Measurements from ENCODE around the gene TPRN.

Gene TPRN

DNA sequence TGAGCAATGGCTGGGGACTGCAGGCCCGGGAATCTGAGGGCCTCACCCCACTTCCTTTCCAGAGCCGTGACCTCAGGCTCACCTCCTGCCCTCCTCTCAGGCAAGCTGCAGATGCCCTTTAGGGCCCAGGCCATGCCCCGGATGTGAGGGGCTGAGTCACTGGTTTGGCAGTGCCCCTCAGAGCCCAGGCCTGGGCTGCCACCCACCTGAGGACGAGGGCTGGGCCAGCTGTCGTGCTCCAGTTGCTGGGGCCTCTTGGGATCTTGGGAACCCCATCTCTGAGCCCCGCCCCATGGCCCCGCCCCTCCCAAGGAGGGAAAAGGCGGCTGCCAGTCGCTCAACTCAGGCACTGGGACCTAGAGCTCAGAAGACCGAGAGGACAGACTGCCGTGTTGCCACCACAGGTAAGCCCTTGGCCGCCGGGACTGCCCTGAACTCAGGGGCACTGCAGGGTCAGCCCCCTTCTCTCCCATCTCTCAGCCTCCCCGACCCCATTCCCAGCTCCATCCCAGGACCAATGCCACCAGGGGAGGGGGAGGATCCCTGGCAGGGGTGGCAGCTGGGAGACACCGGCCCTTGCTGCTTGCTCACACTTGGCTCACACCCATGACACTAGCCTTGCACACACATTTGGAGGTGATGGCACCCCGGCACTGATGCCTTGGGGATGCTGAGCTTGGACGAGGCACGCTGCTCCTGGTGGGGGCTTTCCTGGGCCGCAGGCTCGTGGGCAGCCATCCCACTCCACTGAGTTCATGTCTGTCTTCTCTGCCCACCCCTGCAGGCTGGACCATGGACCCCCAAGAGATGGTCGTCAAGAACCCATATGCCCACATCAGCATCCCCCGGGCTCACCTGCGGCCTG is 24.5 kb upstream of the TPRN start, which contains the start of gene CYSRT1:
TSS of gene CYSRT1 (plus strand) at position 345 of the 865 bp plus-strand sequence. CDS start at position 793, 448 bp downstream.
- no peak for DNase-seq

DNA sequence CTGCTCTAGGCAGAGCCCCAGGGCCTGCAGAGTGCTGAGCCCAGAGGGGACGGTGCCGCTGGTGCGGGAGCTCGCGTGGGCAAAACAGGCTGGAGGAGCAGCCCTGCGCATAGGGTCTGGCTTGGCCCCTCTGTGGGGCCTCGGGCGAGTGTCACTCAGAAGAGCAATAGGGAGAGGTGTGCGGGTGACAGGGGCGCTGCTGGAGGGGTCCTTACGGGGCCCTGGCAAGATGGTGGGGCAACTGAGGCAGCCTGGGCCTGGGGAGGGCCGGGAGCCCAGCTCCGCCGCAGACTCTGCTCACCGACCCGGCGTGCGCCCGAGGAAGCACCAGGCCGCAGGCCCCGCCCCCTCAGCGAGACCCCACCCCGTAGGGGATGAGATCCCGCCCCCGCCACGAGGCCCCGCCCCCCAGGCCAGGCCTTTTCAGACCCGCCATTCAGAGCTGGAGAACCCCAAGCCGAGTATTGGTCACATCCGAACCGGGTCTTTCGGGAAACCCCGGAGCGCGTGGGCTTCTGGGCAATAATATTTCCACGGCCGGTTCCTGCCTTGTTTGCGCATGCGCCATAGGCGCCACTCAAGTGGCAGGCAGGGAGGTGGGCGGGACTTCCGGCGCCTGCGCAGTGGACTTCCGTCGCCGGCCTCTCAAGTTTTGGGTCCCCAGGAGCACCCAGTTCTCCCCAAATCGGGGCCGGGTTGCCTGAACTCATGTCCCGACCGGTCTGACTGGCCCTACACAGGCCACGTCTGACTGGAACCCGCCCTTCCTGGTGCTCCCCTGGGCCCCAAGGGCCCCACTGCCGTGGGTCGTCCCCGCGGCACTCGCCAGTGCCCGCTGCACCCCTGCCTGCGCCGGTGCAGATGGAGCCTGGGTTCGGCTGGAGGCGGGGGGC is 22.8 kb upstream of the TPRN start:
- DNase-seq = peak; percentile 100

DNA sequence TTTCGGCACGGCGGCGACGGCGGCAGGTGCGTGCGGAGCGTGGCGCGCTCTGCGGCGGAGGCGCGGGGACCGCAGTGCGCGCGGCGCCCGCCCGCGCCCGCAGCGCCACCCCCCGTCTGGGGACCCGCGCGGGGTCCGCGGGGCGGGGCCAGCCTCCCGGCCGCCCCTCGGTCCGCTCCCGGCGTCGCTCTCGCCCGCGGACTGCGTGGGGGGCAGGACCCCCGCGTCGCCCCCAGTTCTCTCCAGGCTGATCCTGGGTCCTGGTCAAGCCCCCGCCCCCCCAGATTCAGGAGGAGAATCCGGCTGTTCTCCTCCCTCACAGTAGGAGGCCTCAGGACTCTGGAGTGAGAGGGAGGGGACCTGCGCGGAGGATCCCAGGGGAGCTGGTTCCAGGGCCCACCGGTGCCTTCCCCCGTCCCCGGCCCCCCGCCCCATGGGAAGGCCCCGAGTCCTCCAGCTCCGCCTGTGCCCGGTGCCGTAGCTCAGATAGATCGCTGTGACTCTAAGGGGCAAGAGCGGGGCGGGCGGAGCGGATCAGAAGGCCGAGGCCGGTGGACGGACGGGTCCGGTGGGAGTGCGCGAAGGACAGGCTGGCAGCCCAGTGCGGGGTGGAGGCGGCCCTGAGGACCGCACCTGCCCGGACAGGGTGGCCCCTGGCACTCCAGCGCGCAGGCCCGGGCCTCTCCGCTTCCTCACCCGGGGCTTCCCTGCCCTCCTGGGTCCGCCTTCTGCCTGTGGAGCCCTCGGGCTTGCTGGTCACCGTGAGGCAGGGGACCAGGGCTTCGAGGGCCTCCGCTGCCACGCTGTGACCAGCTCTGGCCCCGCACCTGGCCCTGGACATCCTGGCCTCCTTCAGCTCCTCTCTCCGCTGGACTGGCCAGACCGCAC is 21.9 kb upstream of the TPRN start, which contains the start of gene RNF208:
TSS of gene RNF208 (minus strand) at position 51 of the 888 bp plus-strand sequence. CDS start 1,028 bp downstream, outside the sequence.
- peak; percentile 48 for DNase-seq

DNA sequence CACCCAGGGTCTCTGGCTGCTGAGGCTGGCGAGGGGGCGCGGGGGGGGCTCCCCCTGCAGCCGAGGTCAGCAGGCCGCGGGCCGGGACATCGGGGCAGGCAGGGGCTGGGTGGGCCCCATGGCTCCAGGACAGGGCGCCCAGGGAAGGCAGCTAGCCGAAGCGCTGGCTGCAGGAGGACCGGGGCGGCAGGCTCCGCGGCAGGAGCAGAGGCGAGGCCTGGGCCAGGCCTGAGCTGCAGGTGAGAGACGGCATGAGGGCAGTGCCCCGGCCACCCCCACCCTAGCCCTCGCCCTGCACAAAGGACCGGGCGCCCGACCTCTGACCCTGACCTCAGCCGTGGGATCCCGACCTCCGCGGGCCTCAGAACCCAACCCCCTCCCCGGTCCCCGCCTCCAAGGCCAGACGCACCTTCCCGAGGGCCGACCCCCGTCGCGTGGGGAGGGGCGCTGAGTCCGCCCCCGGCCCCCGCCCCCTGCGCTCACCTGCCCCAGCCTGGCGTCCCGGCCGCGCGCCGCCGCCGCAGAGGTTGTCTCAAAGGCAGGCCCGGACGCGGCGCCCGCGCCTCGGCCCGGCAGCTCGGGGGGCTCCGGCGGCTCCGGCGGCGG is 21.1 kb upstream of the TPRN start:
- no peak for DNase-seq

DNA sequence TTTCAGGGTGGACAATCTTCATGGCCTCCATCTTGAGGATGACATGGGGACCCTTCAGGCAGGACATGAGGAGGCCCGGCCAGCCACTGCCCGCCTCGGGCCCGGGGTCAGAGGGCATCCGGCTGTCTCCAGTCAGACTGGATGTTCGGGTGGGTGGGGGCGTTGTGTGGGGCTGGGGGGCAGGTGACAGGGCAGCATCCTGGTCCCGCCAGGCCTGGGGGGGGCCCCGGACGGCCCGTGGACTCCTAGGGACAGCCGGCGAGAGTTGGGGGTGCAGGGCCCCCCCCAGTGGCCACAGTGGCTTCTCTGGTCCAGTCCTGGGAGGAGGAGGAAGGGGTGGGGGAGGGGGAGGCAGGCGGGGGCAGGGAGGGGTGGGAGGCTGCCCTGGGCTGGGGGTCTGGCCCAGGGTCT is 20.6 kb upstream of the TPRN start:
- no peak for DNase-seq

DNA sequence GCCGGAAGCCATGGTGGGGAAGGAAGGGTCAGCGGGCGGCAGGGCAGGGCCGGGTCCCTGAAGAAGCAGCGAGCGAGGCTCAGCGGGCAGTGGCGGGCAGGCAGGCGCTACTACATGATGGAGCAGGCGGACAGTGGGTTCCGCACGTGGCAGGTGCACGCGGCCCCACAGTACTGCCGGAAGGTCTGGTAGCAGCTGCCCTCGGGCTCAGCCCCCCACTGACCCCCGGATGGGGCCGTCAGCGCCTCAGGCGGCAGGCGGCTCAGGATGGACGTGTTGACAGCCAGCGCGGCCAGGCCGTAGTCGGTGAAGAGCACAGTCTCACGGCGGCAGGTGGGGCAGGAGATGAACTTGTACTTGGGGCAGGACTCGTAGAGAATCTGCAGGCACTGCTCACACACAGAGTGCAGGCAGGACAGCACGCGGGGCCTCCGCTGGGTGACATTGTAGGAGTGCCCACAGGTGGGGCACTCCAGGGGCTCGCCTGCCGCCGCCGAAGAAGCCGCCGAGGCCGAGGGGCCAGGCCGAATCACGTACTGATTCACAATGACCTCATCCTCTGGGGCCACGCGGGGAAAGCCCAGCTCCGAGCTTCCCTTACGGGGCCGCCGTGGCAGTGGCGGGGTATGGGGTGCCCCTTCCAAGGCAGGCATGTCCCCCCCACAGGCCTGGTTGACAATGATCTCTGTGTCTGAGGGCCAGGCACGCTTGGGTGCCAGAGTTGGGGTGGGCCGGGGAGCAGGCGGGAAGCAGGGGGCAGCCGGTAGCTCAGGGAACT is 20.0 kb upstream of the TPRN start:
- no peak for DNase-seq

DNA sequence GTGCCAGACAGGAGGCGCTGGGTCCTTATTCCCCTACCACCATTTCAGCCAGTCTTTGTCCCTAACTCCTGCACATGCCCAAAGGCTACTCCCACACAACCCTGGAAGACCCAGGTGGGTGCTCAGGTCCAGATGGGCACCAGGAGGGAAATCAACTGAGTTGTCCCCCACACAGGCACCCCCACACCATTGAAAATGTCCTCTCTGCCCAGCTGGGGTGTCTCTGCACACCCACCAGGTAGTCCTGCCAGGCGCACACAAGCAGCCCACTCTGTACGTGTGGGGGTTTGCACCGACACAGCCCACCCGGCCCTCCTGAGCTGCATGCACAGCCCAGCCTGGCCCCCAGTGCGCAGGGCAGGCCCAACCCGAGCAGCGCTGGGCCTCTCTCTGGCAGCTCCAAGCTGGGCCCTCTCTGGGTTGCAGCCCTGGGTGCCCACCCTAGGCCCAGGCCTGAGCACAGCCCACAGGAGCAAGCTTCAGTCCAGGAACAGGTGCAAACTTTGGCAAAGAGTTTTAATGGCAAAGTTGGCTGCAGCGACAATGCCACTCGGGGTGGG is 19.3 kb upstream of the TPRN start:
- no peak for DNase-seq

DNA sequence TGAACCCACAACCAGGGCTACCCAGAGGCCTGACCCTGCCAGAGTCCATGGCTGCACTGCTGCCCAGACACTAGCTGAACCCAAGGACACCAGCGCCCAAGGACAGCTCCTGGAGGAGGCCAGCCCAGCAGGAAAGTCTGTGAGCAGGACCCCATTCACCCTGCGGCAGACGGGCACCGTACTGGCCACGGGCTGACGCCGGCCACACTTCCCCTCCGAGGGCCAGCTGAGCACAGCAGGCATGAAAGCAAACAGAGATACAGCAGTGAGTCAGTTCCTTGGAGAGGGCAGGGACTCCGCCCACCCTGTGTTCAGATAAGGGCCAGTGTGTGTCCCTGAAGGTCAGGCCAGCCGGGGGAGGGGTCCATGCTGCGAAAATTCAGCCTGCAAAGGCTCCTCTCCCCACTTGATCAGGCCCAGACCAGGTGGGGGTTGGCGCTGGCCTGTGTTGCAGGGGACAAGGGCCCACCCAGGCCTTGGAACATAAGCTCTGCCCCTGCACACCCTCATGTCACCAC is 18.3 kb upstream of the TPRN start:
- DNase-seq = peak; percentile 88

DNA sequence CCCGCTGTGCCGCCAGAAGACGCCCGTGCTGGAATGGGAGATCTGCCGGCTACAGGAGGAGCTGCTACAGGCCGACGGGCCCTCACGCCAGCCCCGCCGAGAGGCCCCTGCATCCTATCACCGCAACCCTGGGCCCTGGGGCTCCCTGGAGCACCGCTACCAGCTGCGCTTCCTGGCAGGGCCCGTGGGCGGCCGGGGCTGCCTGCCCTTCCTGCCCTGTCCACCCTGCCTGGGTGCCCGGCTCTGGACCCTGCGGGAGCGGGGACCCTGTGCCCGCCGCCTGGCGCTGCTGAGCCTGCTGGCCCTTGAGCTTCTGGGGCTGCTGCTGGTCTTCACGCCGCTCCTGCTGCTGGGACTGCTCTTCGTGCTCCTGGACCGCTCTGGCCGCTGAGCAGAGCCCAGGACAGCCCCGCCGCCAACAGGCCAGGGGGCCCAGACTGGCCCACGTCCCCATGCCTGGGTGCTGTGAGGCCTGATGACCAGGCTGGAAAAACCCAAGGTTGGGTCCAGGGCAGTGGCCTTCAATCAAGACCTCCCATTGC is 17.7 kb upstream of the TPRN start:
- DNase-seq = no peak

DNA sequence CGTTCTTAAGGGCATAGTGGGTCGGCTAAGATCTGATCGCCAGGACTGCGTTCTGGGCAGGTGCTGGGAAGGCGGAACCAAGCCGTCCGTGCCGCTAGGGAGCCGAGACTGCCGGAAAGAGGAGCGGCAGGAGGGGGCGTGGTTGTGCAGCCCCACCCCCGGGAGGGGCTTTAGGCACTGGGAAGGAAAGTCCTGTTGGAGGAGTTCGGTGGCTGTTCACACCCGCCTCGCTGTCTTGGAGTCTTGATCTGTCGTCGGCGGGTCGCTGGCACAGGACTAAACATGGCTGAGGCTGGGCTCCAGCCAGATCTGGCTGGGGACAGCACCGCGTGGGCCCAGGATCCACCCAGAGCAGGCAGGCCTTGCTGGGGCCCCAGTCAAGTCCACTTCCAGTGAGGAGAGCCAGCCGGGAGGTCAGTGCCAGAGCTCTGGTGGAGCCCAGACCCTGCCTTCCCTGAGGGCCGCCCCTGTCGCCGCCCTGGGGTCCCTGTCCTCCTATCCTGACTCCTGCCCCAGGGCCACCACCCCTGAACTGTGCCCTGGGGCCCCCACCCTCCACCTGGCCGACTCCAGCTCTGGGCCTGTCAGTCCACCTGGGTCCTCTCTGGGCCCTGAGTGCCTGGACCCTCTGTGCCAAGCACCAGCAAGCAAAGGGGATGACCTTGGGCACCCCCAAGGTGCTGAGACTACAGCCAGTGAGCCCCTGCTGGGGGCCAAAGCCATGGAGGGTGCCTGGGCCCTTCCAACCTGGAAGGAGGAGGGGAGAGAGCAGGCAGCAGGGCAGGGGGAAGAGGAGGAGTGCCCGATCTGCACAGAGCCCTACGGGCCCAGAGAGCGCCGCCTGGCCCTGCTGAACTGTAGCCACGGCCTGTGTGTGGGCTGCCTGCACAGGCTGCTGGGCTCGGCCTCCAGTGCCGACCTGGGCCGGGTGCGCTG is 17.0 kb upstream of the TPRN start:
- no peak for DNase-seq

DNA sequence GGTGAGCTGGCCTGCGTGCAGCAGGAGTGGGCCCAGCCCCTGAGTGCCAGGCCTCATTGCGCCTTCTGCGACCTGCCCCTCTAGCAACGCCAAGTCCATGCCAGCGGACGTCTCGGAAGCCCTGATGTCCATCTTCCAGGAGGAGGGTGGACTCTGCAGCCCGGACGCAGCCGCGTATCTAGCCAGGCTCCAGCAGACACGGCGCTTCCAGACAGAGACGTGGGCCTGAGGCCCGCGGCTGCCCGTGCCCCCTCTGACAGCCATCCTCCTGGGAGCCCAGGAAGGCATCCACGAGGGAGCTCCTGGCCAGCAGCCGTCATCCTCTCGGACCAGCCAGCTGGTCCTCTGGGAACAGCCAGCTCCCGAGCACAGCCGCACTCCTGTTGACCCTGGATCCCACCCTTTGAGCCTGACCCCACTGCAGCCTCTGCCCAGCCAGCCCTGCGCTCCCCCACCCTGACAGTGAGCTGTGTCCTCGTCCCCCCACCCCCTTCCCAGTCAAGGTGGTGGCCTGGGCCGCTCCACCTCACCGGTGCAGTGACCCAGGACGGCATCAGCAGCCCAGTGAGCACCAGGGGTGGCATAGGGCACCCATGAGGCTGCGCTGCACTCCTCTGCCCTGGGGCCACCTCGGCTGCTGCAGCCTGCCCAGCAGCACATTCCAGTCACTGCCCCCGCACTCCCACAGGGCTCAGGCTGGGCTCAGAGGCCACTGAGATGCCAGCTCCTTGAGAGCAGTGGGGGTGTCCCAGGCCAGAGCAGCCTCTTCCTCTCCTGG is 15.8 kb upstream of the TPRN start:
- no peak for DNase-seq

DNA sequence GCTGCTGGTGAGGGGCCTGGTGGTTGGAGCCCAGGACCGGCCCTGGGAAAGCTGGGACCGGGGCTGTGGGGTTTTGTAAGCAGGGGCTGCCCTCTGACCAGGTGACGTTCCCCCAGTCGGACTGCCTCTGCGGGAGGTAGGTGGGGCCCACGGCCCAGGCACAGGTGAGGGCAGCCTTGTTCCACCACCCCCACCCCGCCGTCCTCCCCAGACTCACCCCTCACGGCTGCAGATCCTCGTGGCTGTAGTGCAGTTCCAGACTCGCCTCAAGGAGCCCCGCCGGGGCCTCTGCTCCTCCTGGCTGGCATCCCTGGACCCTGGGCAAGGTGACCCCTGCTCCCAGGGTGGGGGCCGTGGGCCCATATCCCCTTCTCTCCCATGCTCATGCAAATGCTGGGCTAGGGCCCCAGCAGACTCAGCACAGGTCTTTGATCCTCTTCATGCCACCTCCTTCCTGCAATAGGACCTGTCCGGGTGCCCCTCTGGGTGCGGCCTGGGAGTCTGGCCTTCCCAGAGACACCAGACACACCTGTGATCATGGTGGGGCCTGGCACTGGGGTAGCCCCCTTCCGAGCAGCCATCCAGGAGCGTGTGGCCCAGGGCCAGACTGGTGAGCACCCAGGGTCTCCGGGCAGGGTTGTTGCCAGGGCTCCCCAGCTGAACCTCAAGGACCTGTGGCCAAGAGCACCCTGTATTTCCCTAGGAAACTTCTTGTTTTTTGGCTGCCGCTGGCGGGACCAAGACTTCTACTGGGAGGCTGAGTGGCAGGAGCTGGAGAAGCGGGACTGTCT is 14.8 kb upstream of the TPRN start:
- no peak for DNase-seq

DNA sequence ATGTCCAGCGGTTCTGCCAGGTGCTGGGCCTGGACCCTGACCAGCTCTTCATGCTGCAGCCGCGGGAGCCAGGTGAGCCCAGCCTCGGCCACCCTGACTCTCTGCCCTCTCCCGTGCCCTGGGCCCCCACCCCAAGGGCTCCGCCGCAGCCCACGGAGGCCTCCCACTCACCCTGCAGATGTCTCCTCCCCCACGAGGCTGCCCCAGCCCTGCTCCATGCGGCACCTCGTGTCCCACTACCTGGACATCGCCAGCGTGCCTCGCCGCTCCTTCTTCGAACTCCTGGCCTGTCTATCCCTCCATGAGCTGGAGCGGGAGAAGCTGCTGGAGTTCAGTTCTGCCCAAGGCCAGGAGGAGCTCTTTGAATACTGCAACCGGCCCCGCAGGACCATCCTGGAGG is 14.1 kb upstream of the TPRN start:
- DNase-seq = no peak

DNA sequence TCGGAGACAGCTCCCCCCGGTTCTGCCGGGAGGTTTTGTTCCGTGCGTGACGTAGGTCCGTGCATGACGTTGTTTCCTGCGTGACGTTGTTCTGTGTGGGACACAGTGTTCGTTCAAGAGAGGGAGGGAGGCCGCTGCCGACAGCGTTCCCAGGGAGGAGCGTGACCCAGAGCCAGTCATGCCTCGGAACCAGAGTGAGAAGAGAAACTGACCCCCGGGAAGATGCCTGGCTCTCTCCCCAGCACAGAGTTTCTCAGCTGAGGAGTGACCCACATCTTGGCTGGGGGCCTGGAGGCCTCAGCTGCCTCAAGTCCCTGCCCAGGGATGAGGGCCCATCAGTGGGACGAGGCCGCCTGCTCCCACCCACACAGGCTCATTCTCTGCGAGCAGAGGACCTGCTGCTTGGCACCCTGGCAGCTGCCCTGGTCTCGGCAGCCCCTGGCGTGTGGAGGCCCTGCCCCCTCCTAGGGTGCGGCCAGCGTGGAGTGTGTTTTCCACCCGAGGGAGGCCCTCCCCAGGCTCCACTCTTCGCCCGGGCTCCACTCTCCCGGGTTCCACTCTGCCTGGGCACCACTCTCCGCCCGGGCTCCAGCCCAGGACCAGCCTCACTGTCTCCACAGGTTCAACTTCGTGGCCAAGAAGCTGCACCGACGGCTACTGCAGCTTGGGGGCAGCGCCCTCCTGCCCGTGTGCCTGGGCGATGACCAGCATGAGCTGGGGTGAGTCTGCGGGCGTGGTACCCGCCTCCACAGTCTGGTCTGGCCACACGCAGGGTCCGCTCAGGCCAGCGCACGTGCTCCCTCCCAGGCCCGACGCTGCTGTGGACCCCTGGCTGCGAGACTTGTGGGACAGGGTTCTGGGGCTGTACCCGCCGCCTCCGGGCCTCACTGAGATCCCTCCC is 12.9 kb upstream of the TPRN start:
- no peak for DNase-seq

DNA sequence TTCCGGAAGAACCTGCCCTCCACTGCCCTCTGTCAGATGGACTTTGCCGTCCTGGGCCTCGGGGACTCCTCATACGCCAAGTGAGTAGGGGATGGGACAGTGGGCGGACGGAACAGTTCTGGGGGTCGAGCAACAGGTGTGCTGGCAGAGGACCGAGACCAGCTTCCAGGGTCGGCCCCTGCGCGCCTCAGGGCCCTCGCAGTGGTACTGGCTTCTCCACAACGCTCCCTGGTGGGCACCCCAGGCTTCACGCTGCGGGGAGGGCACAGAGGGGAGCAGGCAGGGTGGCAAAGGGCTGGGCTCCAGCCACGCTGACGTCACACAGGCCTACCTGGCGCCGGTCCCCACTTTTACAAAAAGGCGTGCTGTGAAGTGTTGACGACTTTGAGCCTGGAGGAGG is 12.0 kb upstream of the TPRN start:
- no peak for DNase-seq

DNA sequence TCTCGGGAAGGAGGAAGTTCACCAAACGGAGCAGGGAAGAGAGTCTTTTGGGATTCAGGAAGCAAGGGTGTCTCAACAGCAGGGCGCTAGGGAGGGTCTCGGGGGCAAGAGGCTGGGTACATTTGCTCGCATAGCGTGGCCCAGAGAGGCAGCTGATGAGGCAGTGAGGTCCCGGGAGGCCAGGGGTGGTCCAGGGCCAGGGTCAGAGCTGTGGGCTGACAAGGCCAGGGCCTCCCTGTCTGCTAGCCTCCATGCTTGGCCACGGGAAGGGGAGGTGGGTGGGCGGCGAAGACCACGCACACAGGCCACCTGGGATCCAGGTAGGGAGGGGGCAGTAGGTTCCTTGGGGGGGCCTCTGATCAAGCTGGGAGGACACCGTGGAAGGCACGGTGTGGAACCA is 11.0 kb upstream of the TPRN start:
- no peak for DNase-seq

DNA sequence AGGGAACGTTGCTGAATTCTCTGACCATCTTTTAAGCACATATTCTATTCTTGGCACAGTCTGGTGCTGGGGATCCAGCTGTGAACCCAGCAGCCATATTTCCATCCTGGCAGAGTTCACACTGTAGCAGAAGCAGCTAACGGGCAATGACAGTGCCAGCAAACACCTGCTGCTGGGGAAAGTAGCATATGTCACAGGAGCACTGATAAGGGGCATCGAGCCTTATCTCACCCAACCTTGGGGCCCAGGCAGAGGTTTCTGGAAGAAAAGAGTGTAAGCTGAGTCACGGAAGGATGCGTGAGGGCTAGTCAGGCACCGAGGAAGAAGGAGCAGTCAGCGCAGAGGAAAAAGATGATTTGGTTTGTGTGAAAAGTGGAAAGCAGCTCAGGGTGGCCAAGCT is 6.1 kb upstream of the TPRN start:
- no peak for DNase-seq

Data from hematopoietic multipotent progenitor cell treated with erythropoietin and hydrocortisone succinate and interleukin-3 and kit ligand, for 4 days (in vitro differentiated cells).